K562 (cell line): ENCODE results near the gene RACGAP1. TPM values are rescaled to one million over a fixed set of nuclear protein-coding genes. Genes with fewer than 3 reads are reported as not detected.

Source experiments
- HCFC1 ChIP-seq: IDR thresholded peaks from 2 replicates; pipeline ENCODE4 v1.6.1; 2012; ENCODE audit warnings: low read depth, low read length, improper control_type of control experiment
- HDAC1 ChIP-seq, 2 experiments: fragments of 450-650 bp; IDR thresholded peaks; 2 replicates each; pipeline ENCODE4 v1.6.1; 2016 to 2017; ENCODE audit warnings: inconsistent platforms in 1 of 2, mild to moderate bottlenecking in 1 of 2, moderate library complexity in 1 of 2
- MAFK ChIP-seq: IDR thresholded peaks from 2 replicates; pipeline ENCODE4 v1.6.1; 2011; ENCODE audit warnings: low read length, improper control_type of control experiment
- PTTG1 ChIP-seq: fragments of 450-650 bp; IDR thresholded peaks from 2 replicates; pipeline ENCODE4 v1.6.1; 2016; ENCODE audit warnings: low read depth, mild to moderate bottlenecking, missing genetic modification characterization, missing compliant biosample characterization
- RBM14 ChIP-seq: fragments of 200-400 bp; formaldehyde crosslinking; IDR thresholded peaks from 2 replicates; pipeline ENCODE4 v1.6.1; 2018; ENCODE audit warnings: low read depth, mild to moderate bottlenecking, low read length, moderate library complexity, borderline replicate concordance; ENCODE audit not compliant: insufficient read depth
- RBM17 ChIP-seq: fragments of 200-400 bp; formaldehyde crosslinking; IDR thresholded peaks from 2 replicates; pipeline ENCODE4 v1.6.1; 2017; ENCODE audit warnings: low read depth, mild to moderate bottlenecking, low read length, borderline replicate concordance
- SPI1 ChIP-seq: IDR thresholded peaks from 2 replicates; pipeline ENCODE4 v1.6.1; 2011; ENCODE audit warnings: low read depth, low read length, control low read depth, borderline replicate concordance
- YY1 ChIP-seq, 3 experiments: IDR thresholded peaks; 2 replicates each; pipeline ENCODE4 v1.6.1; 2011; ENCODE audit warnings: low read length in 2 of 3, mild to moderate bottlenecking in 2 of 3, moderate library complexity in 2 of 3, borderline replicate concordance in 1 of 3, control low read depth in 1 of 3, low read depth in 1 of 3; ENCODE audit not compliant: insufficient read depth in 3 of 3, insufficient replicate concordance in 2 of 3, control insufficient read depth in 1 of 3, insufficient read length in 1 of 3; ENCODE audit errors: extremely low read depth in 1 of 3
- ZFPM2 ChIP-seq: fragments of 250-450 bp; sonication (Bioruptor Pico); IDR thresholded peaks from 2 replicates; pipeline ENCODE4 v1.5.1; 2022; ENCODE audit warnings: mild to moderate bottlenecking
- ZNF175 ChIP-seq: fragments of 200-800 bp; sonication (Bioruptor generic); IDR thresholded peaks from 2 replicates; pipeline ENCODE4 v1.6.1; 2016; ENCODE audit warnings: low read depth, mild to moderate bottlenecking, missing genetic modification characterization, missing compliant biosample characterization
- ZNF311 ChIP-seq: fragments of 250-450 bp; sonication (Bioruptor Pico); IDR thresholded peaks from 2 replicates; pipeline ENCODE4 v1.4.0; 2020; ENCODE audit warnings: mild to moderate bottlenecking, moderate library complexity
- ZNF589 ChIP-seq: fragments of 200-800 bp; sonication (Bioruptor generic); IDR thresholded peaks from 2 replicates; pipeline ENCODE4 v1.6.1; 2016; ENCODE audit warnings: low read depth, missing genetic modification characterization, missing compliant biosample characterization
- ZNF644 ChIP-seq: fragments of 200-800 bp; sonication (Bioruptor generic); IDR thresholded peaks from 2 replicates; pipeline ENCODE4 v1.6.1; 2016; ENCODE audit warnings: low read depth, missing genetic modification characterization, missing compliant biosample characterization
- ZNF707 ChIP-seq: fragments of 250-450 bp; sonication (Bioruptor Pico); conservative IDR thresholded peaks from 2 replicates; pipeline ENCODE4 v1.8.0; 2022; ENCODE audit warnings: inconsistent platforms, mild to moderate bottlenecking, moderate library complexity
- polyA plus RNA-seq, 8 experiments: library from polyadenylated mRNA; depleted of rRNA in 4 of 8; stranded (reverse) in 5 of 8; unstranded in 3 of 8; fragments of >200 nt; fragmentation: Nextera tagmentation in 2 of 8; fragmentation: Illumina TruSeq in 1 of 8; extraction: Ambion mirVana in 2 of 8; extraction: Trizol in 1 of 8; gene quantifications; 2 replicates each; pipeline versions ENCODE4 v1.2.1 to v1.2.3, GENCODE V29; 2011 to 2014; ENCODE audit warnings: inconsistent platforms in 1 of 8, missing spikeins in 1 of 8
- total RNA-seq, 7 experiments: library from RNA; depleted of rRNA in 6 of 7; stranded (reverse); fragments of >200 nt in 6 of 7; fragmentation: Illumina TruSeq in 2 of 7; extraction: Trizol in 2 of 7; gene quantifications; 2 replicates each; pipeline versions ENCODE4 v1.2.1 to v1.2.3, GENCODE V29; 2011 to 2021; ENCODE audit warnings: low replicate concordance in 1 of 7
- TF ChIP-seq, protein P1 (sequence below), 2 experiments: fragments of 150-350 bp in 1 of 2; IDR thresholded peaks; 2 replicates each; pipeline ENCODE4 v1.6.1; 2012 to 2016; ENCODE audit warnings: low read depth in 2 of 2, low read length in 2 of 2, mild to moderate bottlenecking in 1 of 2, moderate library complexity in 1 of 2

The RACGAP1 gene
- total and polyA plus RNA-seq, 9 of the 15 experiments (the other 6 are each of a cell fraction or from before 2014, with no cell fraction given), result 56.4 to 92.9 (median 71.8) TPM

DNA sequence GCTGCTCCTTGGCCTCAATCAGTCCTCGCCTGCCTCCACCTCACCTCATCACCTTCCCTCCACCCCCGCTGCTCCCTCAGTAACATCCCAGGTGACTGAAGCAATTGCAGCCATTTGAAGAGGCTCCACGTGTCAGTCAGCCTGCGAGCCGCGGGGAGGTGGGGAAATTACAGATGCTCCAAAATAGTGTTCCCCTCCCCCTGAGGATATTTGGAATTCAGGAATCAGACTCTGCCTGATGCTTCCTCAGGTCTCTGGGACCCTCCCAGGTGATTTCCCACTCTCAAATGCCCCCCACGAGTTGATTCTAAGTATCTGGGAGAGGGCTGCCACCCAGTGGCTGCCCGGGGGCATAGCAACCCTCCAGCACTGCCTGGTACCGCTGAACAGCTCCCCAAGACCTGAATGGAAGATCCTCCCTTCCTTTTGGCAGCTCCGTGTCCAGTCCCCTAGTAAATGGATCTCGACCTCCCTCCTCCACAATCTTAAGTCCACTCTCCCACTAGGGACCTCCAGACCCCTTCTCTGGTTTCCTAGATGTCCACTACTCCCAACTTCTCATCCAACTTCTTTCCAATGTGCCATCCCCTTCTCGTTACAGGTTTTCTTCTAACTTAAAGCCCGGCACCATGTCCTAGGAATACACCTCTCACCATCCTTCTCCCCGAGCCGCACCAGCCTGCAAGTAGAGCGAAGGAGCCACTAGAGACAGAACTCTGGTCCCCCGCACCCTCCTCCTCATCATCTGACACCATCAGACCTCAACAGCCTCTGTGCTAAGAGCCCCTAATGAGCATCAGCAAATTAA lies 30.7 kb upstream of the RACGAP1 start (continued):
- TF ChIP-seq ZNF589 (CRISPR knock-in tag), result no peak
- TF ChIP-seq ZNF707 (CRISPR knock-in tag), result no peak
- TF ChIP-seq ZNF644 (tag), result no peak
- TF ChIP-seq RBM17, result no peak
- TF ChIP-seq HCFC1, result no peak
- peak in 1 of 3 experiments; percentile 60 for TF ChIP-seq YY1 (IDR thresholded peaks at IDR 0.05; ENCODE audit: borderline replicate concordance in 1 of 3, control insufficient read depth in 1 of 3, extremely low read depth in 1 of 3, insufficient read depth in 3 of 3, insufficient read length in 1 of 3, insufficient replicate concordance in 2 of 3, low read depth in 1 of 3, low read length in 2 of 3)
- TF ChIP-seq SPI1, result no peak
- peak in 1 of 2 experiments; percentile 30; a peak in 1 of 4 replicates for TF ChIP-seq HDAC1 (IDR thresholded peaks at IDR 0.05)
- TF ChIP-seq, protein P1, sequence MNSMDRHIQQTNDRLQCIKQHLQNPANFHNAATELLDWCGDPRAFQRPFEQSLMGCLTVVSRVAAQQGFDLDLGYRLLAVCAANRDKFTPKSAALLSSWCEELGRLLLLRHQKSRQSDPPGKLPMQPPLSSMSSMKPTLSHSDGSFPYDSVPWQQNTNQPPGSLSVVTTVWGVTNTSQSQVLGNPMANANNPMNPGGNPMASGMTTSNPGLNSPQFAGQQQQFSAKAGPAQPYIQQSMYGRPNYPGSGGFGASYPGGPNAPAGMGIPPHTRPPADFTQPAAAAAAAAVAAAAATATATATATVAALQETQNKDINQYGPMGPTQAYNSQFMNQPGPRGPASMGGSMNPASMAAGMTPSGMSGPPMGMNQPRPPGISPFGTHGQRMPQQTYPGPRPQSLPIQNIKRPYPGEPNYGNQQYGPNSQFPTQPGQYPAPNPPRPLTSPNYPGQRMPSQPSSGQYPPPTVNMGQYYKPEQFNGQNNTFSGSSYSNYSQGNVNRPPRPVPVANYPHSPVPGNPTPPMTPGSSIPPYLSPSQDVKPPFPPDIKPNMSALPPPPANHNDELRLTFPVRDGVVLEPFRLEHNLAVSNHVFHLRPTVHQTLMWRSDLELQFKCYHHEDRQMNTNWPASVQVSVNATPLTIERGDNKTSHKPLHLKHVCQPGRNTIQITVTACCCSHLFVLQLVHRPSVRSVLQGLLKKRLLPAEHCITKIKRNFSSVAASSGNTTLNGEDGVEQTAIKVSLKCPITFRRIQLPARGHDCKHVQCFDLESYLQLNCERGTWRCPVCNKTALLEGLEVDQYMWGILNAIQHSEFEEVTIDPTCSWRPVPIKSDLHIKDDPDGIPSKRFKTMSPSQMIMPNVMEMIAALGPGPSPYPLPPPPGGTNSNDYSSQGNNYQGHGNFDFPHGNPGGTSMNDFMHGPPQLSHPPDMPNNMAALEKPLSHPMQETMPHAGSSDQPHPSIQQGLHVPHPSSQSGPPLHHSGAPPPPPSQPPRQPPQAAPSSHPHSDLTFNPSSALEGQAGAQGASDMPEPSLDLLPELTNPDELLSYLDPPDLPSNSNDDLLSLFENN (IDR thresholded peaks at IDR 0.05; ENCODE audit: low read depth in 2 of 2, low read length in 2 of 2), result no peak
- no peak for TF ChIP-seq MAFK
- no peak for TF ChIP-seq ZNF175 (CRISPR knock-in tag)
- no peak for TF ChIP-seq PTTG1 (tag)
- TF ChIP-seq ZNF311 (CRISPR knock-in tag), result no peak
- no peak for TF ChIP-seq ZFPM2
- TF ChIP-seq RBM14, result no peak
